Osteoblast (primary cell): Measurements from ENCODE around the gene CD7. TPM values are rescaled to one million over a fixed set of nuclear protein-coding genes. Genes with fewer than 3 reads are reported as not detected.

Experiments
- DNase-seq: peaks from one replicate; pipeline ENCODE4 v3.0.0; 2011; ENCODE audit warnings: low spot score, mixed read lengths; ENCODE audit not compliant: insufficient read length; ENCODE audit errors: missing footprints
- H2AFZ ChIP-seq: 2 replicates; pipeline ENCODE4 v1.6.0; 2011; ENCODE audit warnings: mild to moderate bottlenecking, low read length
- H3K27ac ChIP-seq: 2 replicates; pipeline ENCODE4 v1.5.1; 2011; ENCODE audit warnings: mild to moderate bottlenecking, low read depth, low read length, moderate library complexity
- H3K27me3 ChIP-seq: 2 replicates; pipeline ENCODE4 v1.6.0; 2012; ENCODE audit warnings: mild to moderate bottlenecking, control low read depth, inconsistent platforms, low read length, moderate library complexity; ENCODE audit not compliant: insufficient read depth
- H3K36me3 ChIP-seq: 2 replicates; pipeline ENCODE4 v1.5.1; 2011; ENCODE audit warnings: mild to moderate bottlenecking, low read length, control low read depth, moderate library complexity; ENCODE audit not compliant: insufficient read depth
- H3K4me1 ChIP-seq: 2 replicates; pipeline ENCODE4 v1.5.1; 2011; ENCODE audit warnings: mild to moderate bottlenecking, low read length, control low read depth, moderate library complexity; ENCODE audit not compliant: insufficient read depth
- H3K4me2 ChIP-seq: 2 replicates; pipeline ENCODE4 v1.6.0; 2011; ENCODE audit warnings: mild to moderate bottlenecking, low read length; ENCODE audit not compliant: insufficient read depth
- H3K4me3 ChIP-seq: fragments of 200-600 bp; sonication (generic); 3 replicates; pipeline ENCODE4 v1.5.1; 2012; ENCODE audit warnings: mild to moderate bottlenecking, low read length, inconsistent platforms; ENCODE audit not compliant: insufficient read depth
- H3K79me2 ChIP-seq: 2 replicates; pipeline ENCODE4 v1.6.0; 2012; ENCODE audit warnings: mild to moderate bottlenecking, low read length, control low read depth, inconsistent platforms; ENCODE audit not compliant: insufficient read depth
- H3K9me3 ChIP-seq: 2 replicates; pipeline ENCODE4 v1.5.1; 2011; ENCODE audit warnings: low read depth, low read length, control low read depth
- H4K20me1 ChIP-seq: 2 replicates; pipeline ENCODE4 v1.6.0; 2012; ENCODE audit warnings: mild to moderate bottlenecking, low read length, control low read depth; ENCODE audit not compliant: insufficient read depth
- total RNA-seq: library from RNA; depleted of rRNA; stranded (reverse); fragments of >200 nt; gene quantifications from 2 replicates; pipeline ENCODE4 v1.2.3, GENCODE V29; 2012
- TF ChIP-seq, protein P1 (sequence below): IDR thresholded peaks from 2 replicates; pipeline ENCODE4 v1.5.1; 2011; ENCODE audit warnings: mild to moderate bottlenecking, low read depth, low read length, moderate library complexity; ENCODE audit errors: extremely low read depth

The CD7 gene
- total RNA-seq, 1 donor = not detected

DNA sequence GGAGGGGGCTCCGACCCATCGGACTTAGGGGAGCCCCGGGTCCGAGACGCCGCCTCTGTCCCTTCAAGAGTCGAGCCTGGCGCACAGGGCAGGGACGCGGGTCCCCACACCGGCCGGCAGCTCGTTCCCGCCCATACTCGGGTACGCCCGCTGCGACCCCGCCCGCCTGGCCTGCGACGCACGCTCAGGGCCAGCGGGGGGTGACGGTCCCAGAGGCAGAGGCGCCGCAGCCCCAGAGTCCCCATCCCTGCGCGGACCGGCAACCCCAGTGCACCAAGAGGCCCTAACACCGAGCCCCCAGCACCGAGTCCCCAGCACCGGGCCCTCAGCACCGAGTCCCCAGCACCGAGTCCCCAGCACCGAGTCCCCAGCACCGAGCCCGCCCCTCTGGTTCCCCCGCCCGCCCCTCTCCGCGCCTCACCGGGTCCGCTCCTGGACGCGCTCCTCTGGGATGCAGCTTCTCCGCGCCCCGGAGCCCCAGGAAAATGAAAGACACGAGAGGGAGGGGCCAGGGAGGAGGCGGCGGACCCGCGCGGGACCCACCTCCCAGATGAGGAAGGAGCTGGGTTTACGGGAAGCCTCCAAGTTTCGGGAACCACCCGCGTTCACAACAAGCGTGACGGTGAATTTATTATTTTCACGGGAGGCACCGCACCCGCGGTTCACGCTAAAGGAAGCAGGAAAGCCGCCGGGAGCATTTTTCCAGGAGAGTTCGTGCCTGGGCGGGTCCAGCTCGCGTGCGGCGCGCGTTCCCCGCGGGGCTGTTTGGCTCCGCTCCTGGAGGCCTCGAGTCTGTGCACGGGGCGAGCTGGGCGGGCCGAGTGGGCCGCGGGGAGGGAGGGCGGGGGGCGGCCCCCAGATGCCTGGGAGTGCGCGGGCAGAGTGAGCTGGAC is 16.1 kb upstream of the CD7 start, which contains the start of gene SECTM1:
TSS of gene SECTM1 (minus strand) at position 488 of the 893 bp plus-strand sequence. CDS start 6,526 bp downstream, outside the sequence.
- H3K27ac ChIP-seq = no peak within 1 kb of the TSS
- peak within 1 kb of the TSS; percentile 47 for H2AFZ ChIP-seq
- peak within 1 kb of the TSS; percentile 86 for H3K4me2 ChIP-seq

DNA sequence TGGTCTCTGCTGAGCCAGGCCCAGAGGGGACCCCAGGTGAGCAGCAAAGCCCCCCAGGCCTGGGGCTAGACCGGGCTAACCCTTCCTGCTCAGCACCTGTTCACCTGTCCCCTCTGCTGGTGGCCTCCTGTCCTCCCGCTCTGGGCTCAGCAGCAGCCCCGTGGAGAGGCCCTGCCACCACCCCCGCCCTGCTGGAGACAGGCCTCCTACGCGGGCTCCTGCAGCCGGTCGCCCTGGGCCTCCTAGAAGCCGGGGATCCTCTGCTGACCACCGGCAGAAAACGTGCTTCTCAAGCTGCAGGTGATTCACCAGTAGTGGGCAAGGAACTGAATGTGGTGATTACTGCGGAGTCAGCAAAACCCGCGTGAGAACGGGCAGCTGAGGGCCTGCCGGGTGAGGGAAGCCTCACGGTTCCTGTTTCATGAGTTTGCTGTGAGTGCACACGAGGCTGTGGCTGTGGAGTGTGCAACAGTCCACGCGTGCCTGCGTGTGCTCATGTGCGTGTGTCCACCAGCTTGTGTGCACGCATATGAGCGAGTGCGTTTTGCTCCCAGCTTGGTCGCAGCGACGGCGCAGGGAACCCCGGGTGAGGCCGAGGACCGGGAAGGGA is 15.4 kb upstream of the CD7 start:
- DNase-seq = peak; percentile 97
- Histone ChIP-seq H3K9me3 (no peaks in the 10 kb centered on the region), H3K36me3 (no peaks in the 10 kb centered on the region), H3K27ac (no peak overlapping the region), H3K4me2 (peak overlapping the region; percentile 86), H3K4me1 (peaks cover 27% of the 10 kb centered on the region), H2AFZ (peak overlapping the region; percentile 47), H3K27me3 (peaks cover 23% of the 10 kb centered on the region), H4K20me1 (no peaks in the 10 kb centered on the region), H3K79me2 (no peaks in the 10 kb centered on the region), H3K4me3 (peak overlapping the region; percentile 72)
- TF ChIP-seq, protein P1, sequence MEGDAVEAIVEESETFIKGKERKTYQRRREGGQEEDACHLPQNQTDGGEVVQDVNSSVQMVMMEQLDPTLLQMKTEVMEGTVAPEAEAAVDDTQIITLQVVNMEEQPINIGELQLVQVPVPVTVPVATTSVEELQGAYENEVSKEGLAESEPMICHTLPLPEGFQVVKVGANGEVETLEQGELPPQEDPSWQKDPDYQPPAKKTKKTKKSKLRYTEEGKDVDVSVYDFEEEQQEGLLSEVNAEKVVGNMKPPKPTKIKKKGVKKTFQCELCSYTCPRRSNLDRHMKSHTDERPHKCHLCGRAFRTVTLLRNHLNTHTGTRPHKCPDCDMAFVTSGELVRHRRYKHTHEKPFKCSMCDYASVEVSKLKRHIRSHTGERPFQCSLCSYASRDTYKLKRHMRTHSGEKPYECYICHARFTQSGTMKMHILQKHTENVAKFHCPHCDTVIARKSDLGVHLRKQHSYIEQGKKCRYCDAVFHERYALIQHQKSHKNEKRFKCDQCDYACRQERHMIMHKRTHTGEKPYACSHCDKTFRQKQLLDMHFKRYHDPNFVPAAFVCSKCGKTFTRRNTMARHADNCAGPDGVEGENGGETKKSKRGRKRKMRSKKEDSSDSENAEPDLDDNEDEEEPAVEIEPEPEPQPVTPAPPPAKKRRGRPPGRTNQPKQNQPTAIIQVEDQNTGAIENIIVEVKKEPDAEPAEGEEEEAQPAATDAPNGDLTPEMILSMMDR = no peak

More for the DNA sequence above, 16.1 kb upstream of the CD7 start, which contains the start of gene SECTM1:
- DNase-seq = peak; percentile 97
- H3K36me3 ChIP-seq = no peaks in the 10 kb centered on the region
- no peaks in the 10 kb centered on the region for H4K20me1 ChIP-seq
- peaks cover 23% of the 10 kb centered on the region for H3K27me3 ChIP-seq
- TF ChIP-seq, protein P1 = no peak
- H3K4me3 ChIP-seq = peak within 1 kb of the TSS; percentile 72
- no peaks in the 10 kb centered on the region for H3K9me3 ChIP-seq
- peaks cover 27% of the 10 kb centered on the region for H3K4me1 ChIP-seq
- no peaks in the 10 kb centered on the region for H3K79me2 ChIP-seq

DNA sequence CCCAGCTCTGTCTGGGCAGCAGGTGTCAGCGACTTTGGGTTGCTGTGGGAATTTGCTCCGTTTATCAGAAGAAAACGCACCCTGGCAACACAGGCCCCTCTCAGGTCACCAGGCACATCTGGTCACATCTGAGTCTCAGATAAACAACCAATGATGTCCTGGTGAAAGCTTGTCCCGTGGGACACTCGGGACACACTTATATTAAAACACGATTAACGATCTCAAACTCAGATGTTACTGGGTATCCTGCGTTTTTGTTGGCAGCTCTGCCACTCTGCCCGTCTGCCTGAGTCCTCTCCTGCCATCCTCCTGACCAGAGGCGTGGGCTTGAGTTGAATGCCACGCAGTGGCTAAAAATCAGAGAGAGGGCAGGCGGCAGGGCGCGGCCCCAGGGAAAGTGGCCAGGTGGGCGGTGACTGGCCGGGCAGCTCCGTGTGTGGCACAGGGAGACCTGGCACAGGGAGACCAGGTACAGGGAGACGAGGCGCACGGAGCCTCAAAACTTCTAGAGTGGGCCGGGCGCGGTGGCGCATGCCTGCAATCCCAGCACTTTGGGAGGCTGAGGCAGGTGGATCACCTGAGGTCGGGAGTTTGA is 14.0 kb upstream of the CD7 start:
- H3K9me3 ChIP-seq = no peaks in the 10 kb centered on the region
- no peaks in the 10 kb centered on the region for H4K20me1 ChIP-seq
- H3K4me2 ChIP-seq = no peak overlapping the region

More for the DNA sequence above, 14.0 kb upstream of the CD7 start:
- DNase-seq = peak; percentile 93
- no peak overlapping the region for H3K4me3 ChIP-seq
- no peak overlapping the region for H2AFZ ChIP-seq
- TF ChIP-seq, protein P1 = no peak
- no peak overlapping the region for H3K27ac ChIP-seq
- no peaks in the 10 kb centered on the region for H3K79me2 ChIP-seq
- H3K27me3 ChIP-seq = peaks cover 29% of the 10 kb centered on the region
- H3K4me1 ChIP-seq = peaks cover 27% of the 10 kb centered on the region
- H3K36me3 ChIP-seq = no peaks in the 10 kb centered on the region
